ENCODE results near the gene EPO. TPM values are rescaled to one million over a fixed set of nuclear protein-coding genes. Genes with fewer than 3 reads are reported as not detected.
"Not testable (repeated sequence)": the region's sequence is repeated elsewhere in the genome, so short reads cannot be mapped to it uniquely, and the experiment has no call there.

Gene EPO
- total RNA-seq, 3 donors from 2014 or later (not counting 1 experiment from before 2014, with no cell fraction given): not detected

DNA sequence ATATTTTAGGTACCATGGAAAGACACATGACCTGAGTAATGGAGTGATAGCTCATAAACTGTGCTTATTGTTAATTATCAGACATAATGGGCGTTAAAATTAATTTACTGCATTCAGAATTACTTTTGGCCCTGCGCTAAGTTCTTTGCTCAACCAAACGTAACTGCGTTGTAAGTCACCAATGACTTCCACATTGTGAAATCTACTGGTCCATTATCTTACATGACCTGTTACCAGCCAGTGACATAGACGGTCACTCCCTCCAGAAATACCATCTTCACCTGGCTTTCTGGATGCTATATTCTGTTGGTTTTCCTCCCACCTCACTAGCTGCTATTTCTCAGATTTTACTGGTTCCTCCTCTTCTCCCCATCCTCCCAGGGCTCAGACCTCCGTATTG, 21.2 kb upstream of the EPO start:
- Mint-ChIP-seq H3K27ac (no peak overlapping the region), H3K27me3 (ENCODE audit: low read depth in 2 of 2) (peaks cover 0 to 5% of the 10 kb centered on the region in 2 donors), H3K4me3 (no peak overlapping the region), H3K36me3 (no peaks in the 10 kb centered on the region), H3K4me1 (no peaks in the 10 kb centered on the region), H3K9me3 (no peaks in the 10 kb centered on the region)
- H3K27me3 ChIP-seq (ENCODE audit: control insufficient read depth, insufficient read depth, low read length): no peaks in the 10 kb centered on the region
- H3K36me3 ChIP-seq (ENCODE audit: control insufficient read depth, insufficient read depth, low read length): no peaks in the 10 kb centered on the region
- TF ChIP-seq, protein P1, sequence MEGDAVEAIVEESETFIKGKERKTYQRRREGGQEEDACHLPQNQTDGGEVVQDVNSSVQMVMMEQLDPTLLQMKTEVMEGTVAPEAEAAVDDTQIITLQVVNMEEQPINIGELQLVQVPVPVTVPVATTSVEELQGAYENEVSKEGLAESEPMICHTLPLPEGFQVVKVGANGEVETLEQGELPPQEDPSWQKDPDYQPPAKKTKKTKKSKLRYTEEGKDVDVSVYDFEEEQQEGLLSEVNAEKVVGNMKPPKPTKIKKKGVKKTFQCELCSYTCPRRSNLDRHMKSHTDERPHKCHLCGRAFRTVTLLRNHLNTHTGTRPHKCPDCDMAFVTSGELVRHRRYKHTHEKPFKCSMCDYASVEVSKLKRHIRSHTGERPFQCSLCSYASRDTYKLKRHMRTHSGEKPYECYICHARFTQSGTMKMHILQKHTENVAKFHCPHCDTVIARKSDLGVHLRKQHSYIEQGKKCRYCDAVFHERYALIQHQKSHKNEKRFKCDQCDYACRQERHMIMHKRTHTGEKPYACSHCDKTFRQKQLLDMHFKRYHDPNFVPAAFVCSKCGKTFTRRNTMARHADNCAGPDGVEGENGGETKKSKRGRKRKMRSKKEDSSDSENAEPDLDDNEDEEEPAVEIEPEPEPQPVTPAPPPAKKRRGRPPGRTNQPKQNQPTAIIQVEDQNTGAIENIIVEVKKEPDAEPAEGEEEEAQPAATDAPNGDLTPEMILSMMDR (IDR thresholded peaks at IDR 0.05): no peak
- WGBS (ENCODE audit: insufficient coverage): 89% methylated on average over 5 of the region's 6 CpGs
- intact Hi-C loops (cut with micrococcal nuclease): loop anchor here (10.0 kb wide), 1 partner anchor 224 kb away; the partner anchor contains the start of gene TSC22D4
- DNase-seq (no peak), ATAC-seq (no peak)
- H3K9me3 ChIP-seq (ENCODE audit: control insufficient read depth, insufficient read depth, low read length): no peaks in the 10 kb centered on the region
- H3K4me3 ChIP-seq (ENCODE audit: low read length): no peak overlapping the region
- H3K27ac ChIP-seq (ENCODE audit: low read length): no peak overlapping the region
- H3K4me1 ChIP-seq (ENCODE audit: control insufficient read depth, insufficient read depth, low read length): peaks cover 9% of the 10 kb centered on the region

DNA sequence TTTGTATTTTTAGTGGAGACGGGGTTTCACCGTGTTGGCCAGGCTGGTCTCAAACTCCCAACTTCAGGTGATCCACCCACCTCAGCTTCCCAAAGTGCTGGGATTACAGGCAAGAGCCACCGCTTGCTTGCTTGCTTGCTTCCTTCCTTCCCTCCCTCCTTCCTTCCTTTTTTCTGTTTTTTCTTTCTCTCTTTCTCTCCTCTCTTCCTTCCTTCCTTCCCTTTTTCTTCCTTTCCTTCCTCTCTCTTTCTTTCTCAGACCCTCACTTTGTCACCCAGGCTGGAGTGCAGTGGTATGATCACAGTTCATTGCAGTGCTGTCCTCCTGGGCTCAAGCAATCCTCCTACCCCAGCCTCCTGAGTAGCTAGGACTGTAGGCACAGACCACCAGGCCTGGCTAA, 19.2 kb upstream of the EPO start:
- DNase-seq; H3K27ac Mint-ChIP-seq; ATAC-seq; H3K4me1 Mint-ChIP-seq; H3K36me3 ChIP-seq (ENCODE audit: control insufficient read depth, insufficient read depth, low read length); H3K4me3 ChIP-seq (ENCODE audit: low read length); H3K27me3 Mint-ChIP-seq (ENCODE audit: low read depth in 2 of 2); H3K9me3 Mint-ChIP-seq; H3K27ac ChIP-seq (ENCODE audit: low read length); H3K4me1 ChIP-seq (ENCODE audit: control insufficient read depth, insufficient read depth, low read length); H3K27me3 ChIP-seq (ENCODE audit: control insufficient read depth, insufficient read depth, low read length); H3K4me3 Mint-ChIP-seq; H3K9me3 ChIP-seq (ENCODE audit: control insufficient read depth, insufficient read depth, low read length); H3K36me3 Mint-ChIP-seq; intact Hi-C loops (cut with micrococcal nuclease): not testable (repeated sequence)
- 82% methylated on average over 3 of the region's 3 CpGs for WGBS (ENCODE audit: insufficient coverage)

DNA sequence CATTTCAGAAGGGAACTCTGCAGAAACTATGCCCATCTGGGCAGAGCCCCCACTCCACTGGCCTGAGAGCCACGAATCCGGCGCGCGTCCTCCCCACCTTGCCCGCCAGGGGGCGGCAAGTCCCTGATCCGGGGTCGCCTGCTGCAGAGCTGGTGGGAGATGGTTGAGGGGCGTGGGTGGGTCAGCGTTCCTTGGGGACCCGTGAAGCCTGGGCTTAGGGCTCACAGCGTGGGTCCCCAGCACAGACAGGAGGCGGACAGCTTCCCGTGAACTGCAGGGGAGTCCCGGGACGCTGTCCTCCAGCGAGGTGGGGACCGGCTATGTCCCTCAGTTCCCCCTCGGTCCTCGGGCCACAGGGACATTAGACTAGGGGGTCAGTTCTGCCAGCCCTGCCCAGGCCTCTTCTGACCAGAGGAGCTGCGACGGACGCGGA, 14.9 kb upstream of the EPO start:
- Mint-ChIP-seq H3K4me1 (peaks cover 6 to 21% of the 10 kb centered on the region in 2 donors), H3K27ac (peak overlapping the region; percentile 89 to 97), H3K9me3 (no peaks in the 10 kb centered on the region), H3K27me3 (ENCODE audit: low read depth in 2 of 2) (peaks cover 0 to 5% of the 10 kb centered on the region in 2 donors), H3K4me3 (peak overlapping the region; percentile 98), H3K36me3 (no peaks in the 10 kb centered on the region)
- intact Hi-C loops (cut with micrococcal nuclease): loop anchor here (1.0 to 2.0 kb wide), 2 partner anchors 20 to 145 kb away; no protein-coding TSS in a partner anchor
- under 1% methylated on average over 25 of the region's 25 CpGs for WGBS (ENCODE audit: insufficient coverage)
- Histone ChIP-seq H3K27ac (ENCODE audit: low read length) (peak overlapping the region; percentile 86), H3K4me3 (ENCODE audit: low read length) (peak overlapping the region; percentile 86), H3K36me3 (ENCODE audit: control insufficient read depth, insufficient read depth, low read length) (no peaks in the 10 kb centered on the region), H3K4me1 (ENCODE audit: control insufficient read depth, insufficient read depth, low read length) (peaks cover 16% of the 10 kb centered on the region), H3K27me3 (ENCODE audit: control insufficient read depth, insufficient read depth, low read length) (no peaks in the 10 kb centered on the region), H3K9me3 (ENCODE audit: control insufficient read depth, insufficient read depth, low read length) (no peaks in the 10 kb centered on the region)
- TF ChIP-seq, protein P1 (IDR thresholded peaks at IDR 0.05): peak; percentile 99
- DNase-seq (peak; percentile 81 to 84), ATAC-seq (peak; percentile 57 to 77 (median 61))

DNA sequence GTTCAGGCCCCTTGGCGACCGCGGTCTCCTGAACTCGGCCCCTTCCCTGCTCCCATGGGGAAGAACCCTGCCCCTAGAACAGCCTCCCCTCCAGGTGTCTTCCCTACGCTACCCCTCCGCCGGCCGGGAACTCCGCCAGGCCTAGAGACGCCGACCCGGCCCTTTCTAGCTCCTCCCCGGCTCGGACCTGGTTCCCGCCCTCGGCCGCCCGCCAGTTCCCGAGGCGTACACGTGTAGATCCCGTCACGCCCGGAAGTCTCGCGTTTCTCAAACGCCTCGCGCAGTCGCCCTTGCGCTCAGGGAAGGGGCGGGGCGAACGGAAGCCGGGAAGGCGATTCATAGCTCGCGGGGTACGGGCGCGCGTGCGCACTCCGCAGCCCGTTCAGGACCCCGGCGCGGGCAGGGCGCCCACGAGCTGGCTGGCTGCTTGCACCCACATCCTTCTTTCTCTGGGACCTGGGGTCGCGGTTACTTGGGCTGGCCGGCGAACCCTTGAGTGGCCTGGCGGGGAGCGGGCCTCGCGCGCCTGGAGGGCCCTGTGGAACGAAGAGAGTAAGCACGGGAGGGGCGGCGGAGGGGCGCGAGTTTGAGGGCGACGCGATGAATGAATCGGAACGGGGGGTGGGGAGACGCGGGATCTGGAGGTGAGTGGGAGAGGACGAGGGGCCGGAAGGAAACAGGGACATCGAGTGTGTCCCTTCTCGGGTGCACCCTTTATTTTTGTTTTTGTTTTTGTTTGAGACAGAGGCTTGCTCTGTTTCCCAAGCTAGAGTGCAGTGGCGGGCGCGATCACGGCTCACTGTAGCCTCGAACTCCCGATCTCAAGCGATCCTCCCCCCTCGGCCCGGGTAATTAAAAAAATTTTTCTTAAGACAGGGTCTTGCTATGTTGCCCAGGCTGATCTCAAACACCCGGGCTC, 14.3 kb upstream of the EPO start, which contains the start of gene POP7:
TSS of gene POP7 (plus strand) at position 369 of the 919 bp plus-strand sequence. CDS start 710 bp downstream, outside the sequence.
- peaks cover 6 to 21% of the 10 kb centered on the region in 2 donors for H3K4me1 Mint-ChIP-seq
- ATAC-seq: peak; percentile 96 to 99 (median 97)
- peak; percentile 98 to 99 for DNase-seq
- peak within 1 kb of the TSS; percentile 89 to 97 for H3K27ac Mint-ChIP-seq
- TF ChIP-seq, protein P1 (IDR thresholded peaks at IDR 0.05): no peak
- no peaks in the 10 kb centered on the region for H3K36me3 Mint-ChIP-seq
- Histone ChIP-seq H3K4me1 (ENCODE audit: control insufficient read depth, insufficient read depth, low read length) (peaks cover 16% of the 10 kb centered on the region), H3K36me3 (ENCODE audit: control insufficient read depth, insufficient read depth, low read length) (no peaks in the 10 kb centered on the region), H3K9me3 (ENCODE audit: control insufficient read depth, insufficient read depth, low read length) (no peaks in the 10 kb centered on the region), H3K4me3 (ENCODE audit: low read length) (peak within 1 kb of the TSS; percentile 86), H3K27me3 (ENCODE audit: control insufficient read depth, insufficient read depth, low read length) (no peaks in the 10 kb centered on the region), H3K27ac (ENCODE audit: low read length) (peak within 1 kb of the TSS; percentile 86)
- peaks cover 0 to 5% of the 10 kb centered on the region in 2 donors for H3K27me3 Mint-ChIP-seq (ENCODE audit: low read depth in 2 of 2)
- H3K4me3 Mint-ChIP-seq: peak within 1 kb of the TSS; percentile 98
- no peaks in the 10 kb centered on the region for H3K9me3 Mint-ChIP-seq
- intact Hi-C loops (cut with micrococcal nuclease): loop anchor here (1.0 to 2.0 kb wide), 2 partner anchors 19 to 145 kb away; no protein-coding TSS in a partner anchor
- WGBS (ENCODE audit: insufficient coverage): under 1% methylated on average over 86 of the region's 86 CpGs
